Thyroid gland (tissue), 4 donors: ENCODE results near the gene EIF4E3. TPM values are rescaled to one million over a fixed set of nuclear protein-coding genes. Genes with fewer than 3 reads are reported as not detected.

Experiments used
- DNase-seq, 2 donors: peaks; one replicate each; pipeline ENCODE4 v3.0.0-alpha.2; 2019
- H3K27ac ChIP-seq, 3 donors: fragments of 200-600 bp; sonication (generic); 1 replicate in 2 of 3; 2 replicates in 1 of 3; pipeline ENCODE4 v1.5.1; 2016 to 2019; ENCODE audit warnings: mild to moderate bottlenecking in 1 of 3, moderate library complexity in 1 of 3
- H3K27me3 ChIP-seq: fragments of 200-600 bp; sonication (generic); one replicate; pipeline ENCODE4 v1.5.1; 2019
- H3K36me3 ChIP-seq, 2 donors: fragments of 200-600 bp; sonication (generic); one replicate each; pipeline ENCODE4 v1.5.1; 2016 to 2019
- H3K4me1 ChIP-seq, 2 donors: fragments of 200-600 bp; sonication (generic); one replicate each; pipeline ENCODE4 v1.5.1; 2017 to 2019
- H3K4me3 ChIP-seq, 3 donors: fragments of 200-600 bp; sonication (generic); replicated peaks in 1 of 3; 1 replicate in 2 of 3; 2 replicates in 1 of 3; pipeline ENCODE4 v1.5.1; 2016; ENCODE audit warnings: mild to moderate bottlenecking in 1 of 3
- H3K9me3 ChIP-seq: fragments of 200-600 bp; sonication (generic); one replicate; pipeline ENCODE4 v1.5.1; 2017
- CTCF ChIP-seq, 6 experiments: fragments of 200-600 bp in 3 of 6; fragments of 450-650 bp in 3 of 6; sonication (generic) in 3 of 6; IDR thresholded peaks; one replicate each; pipeline ENCODE4 v1.5.1; 2016 to 2019; ENCODE audit warnings: antibody characterized with exemption in 6 of 6, mild to moderate bottlenecking in 2 of 6, inconsistent platforms in 1 of 6, moderate library complexity in 1 of 6
- POLR2A ChIP-seq, 2 donors: fragments of 450-650 bp; IDR thresholded peaks; one replicate each; pipeline ENCODE4 v1.6.1; 2017; ENCODE audit warnings: antibody characterized with exemption in 2 of 2, mild to moderate bottlenecking in 2 of 2, moderate library complexity in 1 of 2
- WGBS, 2 donors: methylation state at CpG; one replicate each; pipeline ENCODE4 v1.1.5; 2017; 5-methylcytosine and 5-hydroxymethylcytosine counted together
- intact Hi-C: fragments of 100-400 bp; cut with DNase I; formaldehyde crosslinking; loops from one replicate; pipeline ENCODE4 v1.15.1; 2023
- total RNA-seq, 4 donors: library from RNA; depleted of rRNA; stranded (reverse); fragments of >200 nt; gene quantifications; one replicate each; pipeline ENCODE4 v1.2.3, GENCODE V29; 2016

Gene EIF4E3
- total RNA-seq, 4 donors from 2014 or later, result 18.4 to 26.6 (median 26.0) TPM

DNA sequence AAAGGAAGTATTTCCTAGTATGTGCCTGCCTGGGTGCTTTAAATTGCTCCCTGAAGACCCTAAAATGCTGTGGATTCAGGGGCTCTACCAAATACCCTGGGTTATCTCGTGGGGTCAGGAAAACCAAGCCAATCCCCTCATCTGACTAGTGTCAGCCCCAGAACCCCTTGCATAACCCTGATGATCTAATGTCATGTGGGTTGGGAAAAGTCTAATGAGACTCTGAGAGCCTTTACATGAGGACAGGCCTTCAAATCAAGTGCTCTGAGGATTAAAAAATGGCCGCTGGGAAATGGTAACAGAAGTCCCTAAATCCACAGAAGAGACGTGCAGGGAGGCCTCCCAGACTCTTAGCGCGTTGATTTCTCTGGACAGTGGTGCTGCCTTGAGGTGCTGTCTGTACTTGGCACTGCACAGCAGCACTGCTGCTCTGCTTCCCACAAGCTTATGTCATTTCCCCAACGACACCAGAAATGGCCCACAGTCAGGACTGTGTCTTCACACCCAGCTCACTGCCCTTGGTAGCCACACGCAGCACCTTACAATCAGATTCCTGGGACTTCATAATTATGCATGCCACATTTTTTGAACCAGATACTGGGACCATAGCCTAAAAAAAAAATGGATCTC is 16.6 kb downstream of the EIF4E3 start:
- DNase-seq, result no peak
- H3K4me3 ChIP-seq, result no peak overlapping the region
- WGBS, 2 donors, result 74 to 85% methylated on average over 7 of the region's 7 CpGs
- no peaks in the 10 kb centered on the region for H3K9me3 ChIP-seq
- no peaks in the 10 kb centered on the region for H3K36me3 ChIP-seq
- H3K27ac ChIP-seq, result no peak overlapping the region
- no peaks in the 10 kb centered on the region for H3K27me3 ChIP-seq
- intact Hi-C loops, result no loop called here
- TF ChIP-seq CTCF (IDR thresholded peaks at IDR 0.05) (no peak), POLR2A (IDR thresholded peaks at IDR 0.05) (no peak)
- peaks cover 25 to 45% of the 10 kb centered on the region in 2 donors for H3K4me1 ChIP-seq

DNA sequence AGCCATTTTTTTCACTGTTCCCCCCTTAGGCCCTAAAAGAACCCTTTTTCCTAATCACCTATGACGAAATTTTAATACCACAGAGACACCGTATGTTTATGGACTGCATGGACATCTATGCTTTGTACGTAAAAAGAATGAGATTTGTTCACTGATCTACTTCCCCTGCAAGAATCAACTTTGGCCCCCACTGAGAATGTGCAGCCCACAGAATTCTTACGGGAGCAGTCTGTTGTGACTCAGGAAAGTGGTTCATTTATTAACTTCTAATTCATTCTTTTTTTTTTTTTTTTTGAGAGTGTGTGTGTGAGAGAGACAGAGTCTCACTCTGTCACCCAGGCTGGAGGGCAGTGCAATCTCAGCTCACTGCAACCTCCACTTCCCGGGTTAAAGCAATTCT is 17.6 kb downstream of the EIF4E3 start:
- intact Hi-C loops, result no loop called here
- DNase-seq, result no peak
- TF ChIP-seq POLR2A (IDR thresholded peaks at IDR 0.05) (no peak), CTCF (IDR thresholded peaks at IDR 0.05) (no peak)
- H3K36me3 ChIP-seq, result no peaks in the 10 kb centered on the region
- no peak overlapping the region for H3K27ac ChIP-seq
- H3K4me3 ChIP-seq, result no peak overlapping the region
- no peaks in the 10 kb centered on the region for H3K27me3 ChIP-seq
- peaks cover 35 to 55% of the 10 kb centered on the region in 2 donors for H3K4me1 ChIP-seq
- 85 to 91% methylated on average over 5 of the region's 5 CpGs for WGBS, 2 donors
- no peaks in the 10 kb centered on the region for H3K9me3 ChIP-seq

DNA sequence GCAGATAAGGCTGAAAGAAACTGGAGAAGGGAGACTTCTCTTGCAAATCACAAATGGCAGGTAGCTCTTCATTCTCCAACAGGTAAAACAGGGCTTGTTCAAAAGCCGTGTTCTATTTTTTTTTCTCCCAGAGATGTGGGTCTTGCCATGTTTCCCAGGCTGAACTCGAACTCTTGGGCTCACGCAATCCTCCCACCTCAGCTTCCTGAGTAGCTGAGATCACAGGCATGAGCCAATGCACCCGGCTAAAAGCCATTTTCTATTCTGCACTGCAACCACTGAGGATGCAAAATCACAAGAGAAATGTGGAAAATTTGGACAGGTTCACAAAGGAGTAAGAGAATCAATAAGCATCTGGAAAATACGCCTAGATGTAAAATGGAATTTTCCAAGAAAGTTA is 19.5 kb downstream of the EIF4E3 start:
- H3K9me3 ChIP-seq, result no peaks in the 10 kb centered on the region
- H3K27ac ChIP-seq, result no peak overlapping the region
- H3K27me3 ChIP-seq, result no peaks in the 10 kb centered on the region
- H3K4me3 ChIP-seq, result no peak overlapping the region
- H3K4me1 ChIP-seq, result peaks cover 45 to 69% of the 10 kb centered on the region in 2 donors
- no peak for DNase-seq
- TF ChIP-seq CTCF (IDR thresholded peaks at IDR 0.05), result no peak
- no peak for TF ChIP-seq POLR2A (IDR thresholded peaks at IDR 0.05)
- intact Hi-C loops, result no loop called here
- WGBS, 2 donors, result 92 to 93% methylated on average over 5 of the region's 5 CpGs
- H3K36me3 ChIP-seq, result no peaks in the 10 kb centered on the region

- Histone ChIP-seq H3K9me3 (no peaks in the 10 kb centered on the region), H3K36me3 (no peaks in the 10 kb centered on the region), H3K4me3 (no peak overlapping the region), H3K27me3 (no peaks in the 10 kb centered on the region), H3K4me1 (peaks cover 40 to 66% of the 10 kb centered on the region in 2 donors), H3K27ac (peak overlapping the region in 2 of 3 donors; percentile 79 to 80)
- intact Hi-C loops, result no loop called here
- DNase-seq, result peak; percentile 65 to 66
- TF ChIP-seq POLR2A (IDR thresholded peaks at IDR 0.05), result no peak
- TF ChIP-seq CTCF (IDR thresholded peaks at IDR 0.05), result no peak
Measured at GRCh38 chr3:71704915-71705314, 20.3 kb downstream of the EIF4E3 start.

GRCh38 chr3:71703797-71704196 is 21.4 kb downstream of the EIF4E3 start:
- Histone ChIP-seq H3K27me3 (no peaks in the 10 kb centered on the region), H3K36me3 (no peaks in the 10 kb centered on the region), H3K27ac (peak overlapping the region; percentile 66 to 80 (median 79)), H3K9me3 (no peaks in the 10 kb centered on the region), H3K4me1 (peaks cover 39 to 55% of the 10 kb centered on the region in 2 donors), H3K4me3 (no peak overlapping the region)
- WGBS, 2 donors, result 21 to 27% methylated on average over 2 of the region's 2 CpGs
- TF ChIP-seq POLR2A (IDR thresholded peaks at IDR 0.05) (no peak), CTCF (IDR thresholded peaks at IDR 0.05) (no peak)
- no peak for DNase-seq
- intact Hi-C loops, result no loop called here
